Daoy (cell line): ENCODE results near the gene MFSD6L. TPM values are rescaled to one million over a fixed set of nuclear protein-coding genes. Genes with fewer than 3 reads are reported as not detected.
"Not testable (repeated sequence)": the region's sequence is repeated elsewhere in the genome, so short reads cannot be mapped to it uniquely, and the experiment has no call there.

Experiments
- DNase-seq: peaks from one replicate; pipeline ENCODE4 v3.0.0-alpha.2; 2015; ENCODE audit warnings: low read depth
- total RNA-seq: library from RNA; depleted of rRNA; stranded (reverse); fragments of >200 nt; shearing (Covaris generic); gene quantifications from 2 replicates; pipeline ENCODE4 v1.2.3, GENCODE V29; 2014

MFSD6L gene
- total RNA-seq, 1 experiment from 2014 or later, result not detected

DNA sequence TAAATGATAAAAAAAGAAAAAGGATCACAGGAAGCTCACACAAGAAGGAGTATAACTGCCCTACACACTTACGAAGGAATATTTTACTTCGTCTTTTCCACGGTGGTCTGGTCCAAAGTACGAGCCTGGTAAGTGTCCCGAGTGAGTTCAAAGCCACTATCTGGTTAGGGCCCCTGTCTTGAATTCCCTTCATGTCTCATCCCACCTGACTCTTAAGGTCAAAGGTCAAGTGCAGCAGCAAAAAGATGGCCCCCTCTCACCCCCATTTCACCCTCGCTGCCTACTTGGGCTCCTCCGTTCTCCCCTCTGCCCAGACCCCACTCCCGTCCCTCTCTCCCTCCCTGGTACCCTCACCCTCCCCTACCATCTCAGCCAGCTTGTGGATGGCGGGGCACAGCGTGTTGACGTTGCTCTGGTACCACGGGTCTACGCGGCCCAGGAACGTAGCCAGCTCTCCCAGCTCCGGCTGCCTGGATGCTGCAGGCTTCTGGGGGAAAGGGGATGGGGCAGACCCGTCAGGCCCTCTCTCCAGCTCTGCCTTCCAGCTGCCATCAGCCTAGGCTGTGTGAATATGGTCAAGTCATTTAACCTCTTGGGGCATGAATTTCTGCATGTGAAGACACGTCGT lies 27.8 kb upstream of the MFSD6L start:
- DNase-seq, result no peak

DNA sequence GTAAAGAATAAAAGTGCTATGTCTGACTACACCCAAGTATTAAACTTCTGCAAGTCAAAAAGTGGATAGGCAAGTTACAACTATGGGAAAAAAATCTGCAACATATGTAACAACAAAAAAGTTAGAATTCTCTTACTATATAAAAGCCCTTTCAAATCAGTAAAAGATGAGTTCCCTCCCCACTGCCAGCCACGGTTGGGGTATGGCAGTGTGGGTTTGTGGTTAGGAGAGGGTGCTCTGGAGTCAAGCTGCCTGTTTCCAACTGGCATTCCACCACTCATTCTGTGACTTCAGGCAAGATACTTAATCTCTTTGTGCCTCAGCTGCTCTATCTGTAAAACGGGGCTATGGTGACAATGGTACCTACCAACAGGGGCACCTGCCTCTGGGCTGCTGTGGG lies 26.6 kb upstream of the MFSD6L start:
- no peak for DNase-seq

DNA sequence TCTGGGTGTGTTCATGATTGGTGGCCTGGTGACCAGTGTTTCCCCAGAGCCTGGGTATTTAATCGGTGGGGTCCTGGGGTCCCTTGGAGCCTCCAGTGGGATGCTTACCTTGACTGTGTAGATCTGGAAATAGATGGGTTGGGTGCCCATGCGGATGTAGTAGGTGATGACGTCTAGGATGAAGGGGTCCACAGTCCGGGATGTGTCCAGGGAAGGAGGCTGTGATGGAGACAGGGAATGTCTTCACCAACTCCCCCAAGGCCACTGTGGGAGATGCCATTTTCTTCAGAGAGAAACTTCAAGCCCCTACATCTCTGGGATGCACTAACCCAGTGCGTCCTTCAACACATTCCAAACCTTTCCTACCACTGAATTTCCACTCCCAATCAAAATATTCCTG lies 24.1 kb upstream of the MFSD6L start:
- no peak for DNase-seq

DNA sequence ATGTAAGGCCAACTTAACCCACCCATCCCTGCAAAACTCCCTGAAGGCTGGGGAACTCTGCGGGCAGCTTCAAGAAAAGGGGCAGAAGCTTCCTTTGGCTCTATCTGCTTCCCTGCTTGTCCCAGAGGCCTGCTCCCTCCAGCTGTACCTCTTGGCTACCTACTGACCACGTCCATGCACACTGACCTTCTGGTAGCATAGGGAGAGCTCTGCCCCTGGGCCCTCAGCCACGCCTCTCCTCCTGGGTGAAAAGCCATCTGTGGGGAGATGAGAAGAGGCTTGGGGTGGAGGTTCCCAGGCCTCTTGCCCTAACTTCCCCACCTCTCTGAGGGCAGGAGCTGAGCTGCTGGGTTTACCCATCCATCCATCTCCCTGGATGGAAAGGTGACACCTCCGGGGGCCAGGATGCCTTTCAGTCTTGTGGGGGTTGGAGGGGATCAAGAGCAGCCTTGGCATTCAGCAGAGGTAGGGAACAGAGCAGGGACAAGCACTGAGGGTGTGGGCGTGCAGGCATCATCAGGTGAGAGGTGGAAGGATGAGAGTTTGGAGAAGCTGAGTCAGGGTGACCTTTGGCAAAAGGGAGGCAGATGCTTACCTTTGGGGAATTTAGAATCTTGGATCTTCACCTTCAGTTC lies 23.4 kb upstream of the MFSD6L start:
- DNase-seq, result no peak

DNA sequence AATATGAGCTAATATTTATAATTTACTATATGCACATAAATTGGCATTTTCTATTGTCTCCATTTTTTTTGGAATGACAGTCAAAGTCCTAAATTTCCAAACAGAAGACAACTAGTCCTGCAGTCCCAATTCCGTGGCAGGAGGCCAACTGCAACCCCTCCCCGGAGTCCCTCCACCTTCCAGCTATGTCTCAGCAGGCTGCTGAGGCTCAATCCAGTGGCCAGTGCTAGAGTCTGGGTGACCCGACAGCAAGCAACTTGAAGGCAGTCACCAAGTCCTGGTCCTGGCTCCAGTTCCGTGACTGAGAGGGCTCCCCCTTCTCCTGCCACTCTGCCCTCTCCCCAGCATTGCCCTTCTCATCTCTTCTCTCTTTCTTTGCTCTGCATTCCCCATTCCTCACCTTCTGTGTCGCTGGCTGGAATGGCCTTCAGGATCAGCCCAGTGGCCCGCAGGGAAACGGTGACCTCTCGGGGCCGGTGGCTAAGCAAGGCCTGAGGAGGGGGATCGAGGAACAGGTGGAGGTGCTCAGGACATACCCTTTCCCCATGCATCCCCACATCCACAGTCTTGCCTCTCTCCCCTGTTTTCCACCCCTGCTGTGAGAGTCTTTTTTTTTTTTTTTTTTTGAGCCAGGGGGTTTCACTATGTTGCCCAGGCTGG lies 22.4 kb upstream of the MFSD6L start:
- no peak for DNase-seq

DNA sequence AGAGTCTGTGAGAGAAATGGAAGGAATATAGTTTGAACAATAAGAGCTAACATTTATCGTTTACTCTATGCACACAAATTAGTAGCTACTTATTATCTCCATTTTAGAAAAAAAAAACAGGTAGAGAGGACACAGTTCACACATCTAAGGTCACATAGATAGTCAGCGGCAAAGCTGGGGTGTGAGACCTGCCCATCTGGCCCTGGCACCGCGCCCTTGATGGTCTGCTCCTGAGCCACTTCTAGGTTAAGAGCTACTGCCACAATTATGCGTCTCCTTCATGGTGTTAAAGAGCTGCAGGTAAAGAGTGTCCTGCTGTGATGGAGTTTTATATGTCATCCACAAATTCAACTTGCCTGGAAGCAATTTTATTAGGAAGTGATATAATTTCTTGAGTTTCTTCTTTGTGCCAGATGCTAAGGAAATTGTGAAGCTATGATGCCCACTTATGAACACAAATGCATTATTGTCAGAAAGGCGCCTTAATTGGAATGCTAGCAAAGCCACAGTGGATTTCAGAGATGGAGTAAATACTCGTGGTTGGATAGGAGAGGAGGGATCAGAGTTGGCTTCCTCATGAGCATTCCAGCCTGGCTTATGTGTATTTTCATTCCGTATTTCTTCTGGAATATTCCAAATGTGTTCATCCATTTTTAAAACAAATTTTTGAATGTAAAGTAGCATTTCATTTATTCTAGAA lies 21.3 kb upstream of the MFSD6L start:
- no peak for DNase-seq

DNA sequence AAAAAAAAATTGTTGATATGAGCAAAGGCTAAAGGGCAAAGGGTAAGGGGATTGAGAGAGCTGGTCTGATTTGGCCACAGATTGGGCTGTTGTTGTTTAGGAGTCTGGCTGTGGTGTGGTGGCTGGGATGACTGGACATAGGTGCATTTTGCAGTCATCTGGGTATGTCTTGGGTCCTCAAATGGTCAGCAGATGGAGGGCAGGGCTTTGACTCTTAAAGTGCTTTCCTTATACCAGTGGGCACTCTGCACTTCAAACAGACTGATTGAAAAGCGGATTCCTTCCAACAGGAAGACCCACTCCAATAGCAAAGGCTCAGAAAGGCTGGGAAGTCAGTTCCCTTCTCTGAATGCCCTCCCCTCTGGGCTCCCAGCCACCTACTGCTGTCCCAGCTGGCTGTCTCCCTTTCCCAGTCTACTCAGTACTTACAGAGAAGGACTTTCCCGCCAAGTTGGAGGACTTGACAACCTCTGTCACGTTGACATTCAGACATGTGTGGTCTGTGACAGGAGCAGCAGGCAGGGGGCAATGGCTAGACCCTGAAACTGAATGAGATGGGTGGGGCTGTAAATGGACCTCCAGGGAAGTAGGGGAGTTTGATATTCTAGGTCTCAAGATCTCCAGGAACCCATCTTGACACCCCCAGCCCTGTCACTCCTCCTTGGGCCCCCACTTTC lies 19.6 kb upstream of the MFSD6L start:
- DNase-seq, result no peak

DNA sequence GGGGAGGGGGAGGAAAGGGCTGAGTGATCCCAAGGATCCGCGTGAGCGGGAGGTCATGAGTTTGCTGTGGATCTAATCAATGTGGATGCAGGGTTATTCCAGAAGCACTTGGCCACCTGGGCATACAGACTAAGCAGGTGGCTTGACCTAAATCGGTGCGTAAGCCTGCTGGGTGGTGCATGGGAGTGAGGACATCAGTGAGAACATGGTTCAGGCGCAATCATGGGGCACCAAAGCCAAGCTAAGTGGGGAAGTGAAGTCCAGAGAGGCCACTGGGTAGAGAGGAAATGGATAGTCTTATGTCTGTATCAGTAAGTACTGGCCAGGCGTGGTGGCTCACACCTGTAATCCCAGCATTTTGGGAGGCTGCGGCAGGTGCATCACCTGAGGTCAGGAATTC lies 18.9 kb upstream of the MFSD6L start:
- DNase-seq, result no peak

DNA sequence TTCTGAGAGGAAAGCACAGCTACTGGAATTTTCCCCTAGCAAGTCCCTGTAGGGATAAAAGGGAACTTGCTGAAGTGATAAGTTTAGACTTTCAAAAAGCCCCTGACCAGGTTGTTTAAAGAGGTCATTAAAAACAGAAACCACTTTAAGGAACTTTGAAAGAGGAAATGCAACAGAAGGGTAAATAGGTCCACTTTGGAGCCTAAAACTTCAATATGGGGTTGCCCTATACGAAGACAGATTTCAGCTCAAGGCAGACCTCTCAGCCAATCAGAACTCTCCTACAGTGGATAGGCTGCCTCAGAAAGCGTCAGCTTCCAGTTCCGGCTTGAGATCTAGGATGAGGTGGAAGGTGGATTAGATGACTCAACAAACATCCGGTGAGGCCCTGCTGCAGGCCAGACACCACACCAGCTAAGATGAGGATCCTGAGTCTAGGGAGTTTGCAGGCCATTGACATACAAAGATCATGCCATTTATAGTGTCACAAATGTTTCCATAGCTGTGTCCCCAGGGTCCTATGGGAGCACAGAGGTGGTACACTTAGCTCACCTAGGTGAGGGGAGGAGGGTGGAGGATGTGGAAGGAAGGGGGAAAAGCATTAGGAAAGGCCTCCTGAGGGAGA lies 7.9 kb upstream of the MFSD6L start:
- DNase-seq, result peak; percentile 41

DNA sequence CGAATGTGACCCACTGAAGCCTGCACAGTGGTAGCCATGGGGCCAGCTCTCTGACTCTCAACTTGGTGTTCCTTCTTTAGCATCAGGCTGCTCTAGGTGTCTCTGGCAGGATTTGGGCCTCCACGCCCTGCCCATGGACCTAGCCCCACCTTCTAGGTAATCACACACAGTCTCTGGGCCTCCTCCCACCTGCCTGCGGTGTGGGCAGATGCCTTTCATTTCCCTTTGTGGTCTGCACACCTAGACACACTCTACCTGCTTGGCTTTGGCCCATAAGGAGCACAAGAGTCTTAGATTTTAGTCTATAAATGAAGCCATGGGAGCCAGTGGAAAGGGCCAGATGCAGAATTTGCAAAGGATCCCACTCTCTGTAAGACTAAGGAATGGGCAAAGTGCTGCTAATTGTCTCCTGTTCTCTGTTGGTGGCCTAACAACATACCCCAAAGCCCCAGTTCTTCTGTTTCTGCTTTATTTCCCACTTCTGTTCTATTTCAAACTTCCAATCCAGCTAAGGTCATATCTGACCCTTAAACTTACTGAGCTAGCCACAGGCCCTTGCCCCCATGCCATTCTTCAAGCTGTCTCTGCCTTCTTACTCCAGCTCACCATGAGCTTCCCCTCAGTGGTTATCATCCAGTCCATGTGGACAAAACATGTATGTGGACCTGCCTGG lies 7.2 kb upstream of the MFSD6L start:
- no peak for DNase-seq

DNA sequence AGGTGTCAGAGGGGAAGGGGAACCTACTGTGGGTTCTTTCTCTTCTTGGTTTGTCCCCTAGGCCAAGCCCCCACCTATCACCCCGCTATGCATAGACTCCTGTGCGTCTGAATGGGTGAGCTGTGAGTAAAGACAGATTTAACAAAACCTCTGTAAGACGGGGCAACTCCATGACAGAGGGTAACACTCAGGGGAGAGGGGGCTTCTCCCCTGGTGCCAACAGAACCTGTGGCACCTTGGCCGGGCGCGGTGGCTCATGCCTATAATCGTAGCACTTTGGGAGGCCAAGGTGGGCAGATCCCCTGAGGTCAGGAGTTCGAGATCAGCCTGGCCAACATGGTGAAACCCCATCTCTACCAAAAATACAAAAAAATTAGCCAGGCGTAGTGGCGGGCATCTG lies 6.2 kb upstream of the MFSD6L start:
- not testable (repeated sequence) for DNase-seq

DNA sequence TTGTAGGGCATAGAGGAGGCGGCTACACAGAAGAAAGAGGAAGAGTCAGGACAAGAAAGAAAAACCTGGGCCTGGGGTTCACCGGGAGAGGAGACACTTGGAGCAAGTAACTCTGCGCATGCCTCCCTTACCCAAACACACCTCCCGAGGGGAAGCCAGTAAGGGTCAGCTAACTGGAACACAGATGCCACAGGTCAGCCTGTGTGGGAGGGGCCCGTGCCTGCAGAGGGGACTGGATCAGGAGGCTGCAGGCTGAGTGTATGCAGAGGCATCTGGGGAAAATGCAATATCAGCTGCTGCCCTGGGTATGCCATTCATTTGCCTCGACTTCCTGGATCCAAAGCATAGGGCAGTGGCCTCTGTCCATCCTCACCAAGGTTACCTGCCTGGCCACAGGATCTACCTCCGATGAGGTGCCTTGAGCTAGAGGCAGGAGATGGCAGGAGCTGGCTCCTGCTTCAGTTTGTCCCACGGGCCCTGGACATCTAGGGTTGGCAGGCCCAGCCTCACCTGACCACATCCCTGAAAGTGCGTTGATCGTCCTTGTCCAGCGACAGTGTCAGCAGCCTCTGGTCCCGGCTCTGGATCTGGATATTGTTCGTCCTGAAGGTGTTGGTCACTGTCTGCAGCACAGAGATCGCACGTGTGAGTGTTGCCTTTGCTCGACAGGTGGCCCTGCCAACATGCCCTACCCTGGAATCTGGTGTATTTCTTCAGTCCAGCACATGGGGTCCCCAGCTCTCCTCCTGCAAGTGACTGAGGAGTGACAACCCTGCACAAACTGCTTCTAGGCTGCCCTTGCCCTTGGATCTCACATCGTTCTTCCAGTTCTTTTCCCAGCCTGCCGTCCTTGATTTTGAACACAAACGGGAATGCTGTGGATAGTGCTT lies 4.6 kb upstream of the MFSD6L start:
- DNase-seq, result no peak

DNA sequence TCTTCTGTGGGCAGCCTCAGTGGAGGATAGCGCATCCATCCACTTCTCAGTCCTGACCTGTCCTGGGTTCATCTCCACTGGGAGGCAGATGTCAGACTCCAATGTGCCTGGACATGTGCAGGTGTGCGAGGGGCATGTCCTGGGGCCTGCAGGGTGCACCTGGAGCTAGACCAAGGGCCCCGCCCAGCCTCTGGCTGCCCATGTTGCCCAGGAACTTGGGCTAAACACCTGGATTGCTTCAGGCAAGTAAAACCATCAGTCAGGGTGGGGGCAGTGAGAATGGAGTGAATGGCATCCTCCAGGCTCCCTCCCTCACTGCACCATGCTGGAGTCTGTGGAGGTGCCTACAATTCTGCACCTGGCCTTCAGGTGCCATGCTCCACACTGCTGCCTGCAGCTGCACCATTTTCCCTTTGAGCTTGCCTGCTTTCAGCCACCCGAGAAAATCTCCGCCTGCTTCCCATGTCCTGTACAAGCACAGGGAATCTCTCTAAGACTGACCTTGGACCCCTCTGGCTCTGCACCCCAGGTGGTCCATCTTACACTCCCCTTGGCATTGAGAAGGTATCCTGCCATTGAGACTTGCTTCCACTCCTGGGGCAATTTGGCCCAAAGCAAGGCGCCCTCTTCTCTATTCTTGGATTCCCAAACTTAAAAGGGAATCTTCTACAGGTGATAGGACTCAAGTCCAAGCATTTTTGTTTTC lies 2.1 kb upstream of the MFSD6L start:
- DNase-seq, result no peak

DNA sequence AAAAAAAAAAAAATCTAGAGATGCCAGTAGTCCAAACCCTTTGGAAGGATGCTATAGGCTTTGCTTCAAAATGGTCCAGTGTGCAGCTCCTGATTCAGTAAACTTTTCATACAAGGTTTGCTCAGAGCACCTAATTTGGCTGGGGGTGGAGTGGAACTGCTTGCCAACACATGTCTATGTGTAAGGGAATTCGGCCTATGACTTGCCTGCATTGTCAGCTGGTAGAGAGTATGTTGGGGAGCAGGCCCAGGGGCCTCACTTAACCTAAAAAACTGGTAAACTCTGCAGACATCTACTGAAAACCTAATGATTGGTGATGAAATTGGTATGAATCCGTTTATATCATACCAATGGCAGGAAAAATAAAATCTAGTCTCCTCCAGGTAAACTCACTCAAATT lies 1.5 kb upstream of the MFSD6L start:
- no peak for DNase-seq

DNA sequence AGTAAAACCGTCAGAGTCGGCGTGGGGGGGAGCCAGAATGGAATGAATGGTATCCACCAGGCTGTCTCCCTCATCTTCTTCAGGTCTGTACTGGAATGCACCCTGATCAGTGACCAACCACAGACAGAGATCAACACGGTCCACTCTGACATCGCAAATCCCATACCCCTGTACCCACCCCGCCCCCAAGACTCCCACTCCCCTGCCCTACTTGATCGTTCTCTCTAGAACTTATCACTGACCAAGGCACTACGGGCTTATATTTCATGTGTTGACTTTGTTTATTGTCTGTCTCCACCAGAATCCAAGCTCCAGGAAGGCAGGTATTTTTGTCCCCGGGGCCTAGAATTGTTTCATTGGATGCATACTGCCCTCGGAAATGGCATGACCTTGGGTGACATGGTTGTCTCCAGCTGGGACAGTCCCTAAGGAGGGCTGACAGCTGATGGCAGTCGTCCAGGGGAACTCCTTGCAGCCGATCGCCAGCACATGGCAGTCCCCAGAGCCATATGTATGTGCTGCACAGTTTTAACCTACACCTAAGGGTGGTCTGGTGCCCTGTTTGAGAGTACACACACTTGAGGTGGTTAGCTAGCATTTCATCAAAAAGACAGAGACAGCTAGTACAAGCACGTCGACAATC lies 526 bp upstream of the MFSD6L start:
- no peak for DNase-seq

DNA sequence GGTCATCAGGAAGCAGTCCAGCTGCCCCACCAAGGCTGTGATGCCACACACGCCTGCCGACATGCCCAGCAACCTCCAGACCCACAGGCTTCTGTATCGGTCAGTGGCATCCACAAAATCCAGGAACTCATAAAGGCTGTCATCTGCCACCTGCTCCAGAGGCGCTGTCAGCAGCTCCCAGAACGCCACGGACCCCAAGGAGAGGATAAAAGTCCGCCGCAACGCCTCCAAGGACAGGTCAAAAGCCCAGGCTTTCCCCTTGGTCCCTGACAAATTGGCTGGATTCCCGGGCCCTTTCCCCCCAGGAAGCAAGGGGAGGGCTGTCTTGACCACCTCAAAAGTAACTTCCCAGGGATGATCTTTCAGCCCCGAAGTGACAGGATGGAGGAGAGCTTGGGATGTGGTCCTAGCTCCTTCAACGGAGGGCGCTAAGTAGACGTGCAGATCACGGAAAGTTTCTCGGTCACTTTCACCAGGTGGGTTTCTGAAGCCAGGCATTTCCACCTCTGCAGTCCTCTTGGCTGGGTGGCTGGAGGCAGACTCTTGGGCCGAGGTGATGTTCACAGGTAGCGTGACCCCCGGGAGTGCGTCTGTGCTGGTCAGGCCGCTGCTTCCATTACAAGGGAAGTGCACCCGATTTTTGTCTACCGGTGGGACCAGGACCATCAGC lies 854 bp downstream of the MFSD6L start:
- DNase-seq, result no peak

DNA sequence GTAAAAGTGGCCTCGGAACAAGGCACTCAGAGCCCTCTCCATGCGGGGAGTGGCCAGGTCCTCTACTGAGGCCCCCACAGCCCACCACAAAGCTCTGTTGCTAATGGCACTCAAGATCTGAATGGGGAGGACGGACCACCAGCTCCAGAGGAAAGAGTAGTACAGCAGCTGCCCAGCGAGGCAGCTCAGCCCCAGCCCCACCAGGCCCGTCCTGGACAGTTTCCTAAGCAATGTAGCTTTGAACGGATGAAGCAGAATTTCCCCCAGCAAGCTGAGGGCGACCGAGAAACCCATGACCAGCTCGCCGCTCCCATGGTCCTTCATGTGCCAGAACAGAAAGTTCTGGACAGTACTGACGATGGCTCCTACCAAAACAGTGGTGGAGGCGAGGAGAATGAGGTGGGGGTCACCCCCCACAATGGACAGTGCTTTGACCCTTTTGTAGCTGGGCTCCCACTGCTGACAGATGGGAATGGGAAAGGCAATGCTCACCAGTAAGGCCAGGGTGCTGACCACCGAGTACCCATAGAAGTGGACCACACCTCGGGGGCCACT lies 1.5 kb downstream of the MFSD6L start:
- DNase-seq, result no peak

DNA sequence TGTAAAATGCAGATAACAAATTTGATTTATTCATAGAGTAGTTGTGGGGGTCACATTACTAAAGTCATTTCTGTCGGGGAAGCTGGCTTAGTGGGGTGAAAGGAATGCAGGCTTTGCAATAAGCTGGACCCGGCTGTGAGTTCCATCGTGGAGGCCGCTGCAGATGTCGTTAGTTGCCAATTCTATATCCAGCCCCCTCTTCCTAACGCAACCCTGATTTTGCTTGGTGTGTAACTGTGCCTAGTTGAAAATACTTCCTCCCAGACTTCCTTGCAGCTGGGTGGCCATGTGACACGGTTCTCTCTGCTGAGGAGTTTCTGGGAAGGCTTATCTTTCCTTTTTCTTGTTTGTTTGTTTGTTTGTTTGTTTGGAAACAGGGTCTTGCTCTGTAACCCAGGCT lies 4.5 kb downstream of the MFSD6L start:
- no peak for DNase-seq
